HG02763 (cell line): ENCODE results near the gene CCNDBP1.

Source experiments
- ATAC-seq: cut with Tn5 transposase; IDR thresholded peaks from one replicate; pipeline ENCODE4 v1.9.1; 2021; ENCODE audit warnings: mild to moderate bottlenecking, moderate library complexity; ENCODE audit not compliant: unreplicated experiment

Gene CCNDBP1

GRCh38 chr15:43243020-43243645 is 57.9 kb downstream of the CCNDBP1 start:
- ATAC-seq = no peak

GRCh38 chr15:43244092-43244491 is 58.9 kb downstream of the CCNDBP1 start:
- no peak for ATAC-seq

DNA sequence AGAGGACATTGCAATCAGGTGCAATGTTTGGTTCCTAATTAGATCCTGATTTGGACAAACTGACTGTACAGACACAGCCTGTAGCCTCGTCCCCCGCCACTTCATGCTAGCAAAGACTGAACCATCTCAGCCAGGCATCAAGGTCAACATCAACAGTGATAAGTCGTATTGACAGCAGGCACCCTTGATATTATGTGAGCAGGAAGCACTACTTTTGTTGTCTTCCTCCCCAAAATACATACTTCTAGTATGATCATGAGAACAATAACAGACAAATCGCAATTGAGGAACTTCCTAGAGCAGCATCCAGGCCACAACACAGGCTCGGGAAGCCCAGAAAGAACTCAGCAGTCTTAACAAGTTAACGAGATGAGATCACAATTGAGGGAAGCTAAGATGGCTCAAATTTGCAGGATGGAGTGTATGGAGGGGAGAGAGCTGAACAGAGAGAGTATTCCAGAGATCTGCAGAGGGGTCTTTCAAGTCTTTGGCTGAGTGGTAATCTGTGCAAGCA is 61.1 kb downstream of the CCNDBP1 start:
- no peak for ATAC-seq
